ENCODE results near the gene KNDC1.

KNDC1 gene

DNA sequence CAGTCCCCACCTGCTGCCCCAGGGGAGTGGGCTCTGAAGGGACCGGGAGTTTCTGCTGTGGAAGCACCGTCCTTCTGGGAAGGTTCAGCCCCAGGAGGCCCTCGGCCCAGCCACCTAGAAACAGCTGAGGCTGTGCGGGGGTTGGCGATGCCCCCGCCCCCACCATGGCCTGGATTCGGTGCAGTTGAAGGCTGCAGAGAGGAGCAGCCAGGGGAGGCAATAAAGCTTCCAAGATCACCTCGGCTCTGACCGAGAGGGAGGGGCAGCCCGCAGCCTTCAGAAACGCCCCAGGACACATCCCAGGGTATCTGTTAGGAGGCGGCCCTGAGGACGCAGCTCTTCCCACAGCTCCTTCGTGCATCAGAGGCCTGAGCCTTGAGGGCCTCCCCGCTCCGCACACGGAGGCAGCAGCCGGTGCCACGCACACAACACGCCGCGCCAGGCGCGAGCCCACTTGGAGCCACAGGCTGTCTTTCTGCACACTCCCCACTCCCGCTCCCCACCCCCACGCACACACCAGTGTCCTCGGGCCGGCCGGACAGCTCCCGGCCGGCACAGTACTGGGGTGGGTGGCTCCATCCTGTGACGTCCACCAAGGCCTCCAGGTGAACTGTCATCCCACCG is 1.6 kb downstream of the KNDC1 start:
- in situ Hi-C loops (cut with HindIII; ENCODE audit: low sequenced_read_pairs): loop anchor here (25.0 kb wide), 3 partner anchors 101 to 224 kb away; partner anchors contain the start of gene CFAP46

DNA sequence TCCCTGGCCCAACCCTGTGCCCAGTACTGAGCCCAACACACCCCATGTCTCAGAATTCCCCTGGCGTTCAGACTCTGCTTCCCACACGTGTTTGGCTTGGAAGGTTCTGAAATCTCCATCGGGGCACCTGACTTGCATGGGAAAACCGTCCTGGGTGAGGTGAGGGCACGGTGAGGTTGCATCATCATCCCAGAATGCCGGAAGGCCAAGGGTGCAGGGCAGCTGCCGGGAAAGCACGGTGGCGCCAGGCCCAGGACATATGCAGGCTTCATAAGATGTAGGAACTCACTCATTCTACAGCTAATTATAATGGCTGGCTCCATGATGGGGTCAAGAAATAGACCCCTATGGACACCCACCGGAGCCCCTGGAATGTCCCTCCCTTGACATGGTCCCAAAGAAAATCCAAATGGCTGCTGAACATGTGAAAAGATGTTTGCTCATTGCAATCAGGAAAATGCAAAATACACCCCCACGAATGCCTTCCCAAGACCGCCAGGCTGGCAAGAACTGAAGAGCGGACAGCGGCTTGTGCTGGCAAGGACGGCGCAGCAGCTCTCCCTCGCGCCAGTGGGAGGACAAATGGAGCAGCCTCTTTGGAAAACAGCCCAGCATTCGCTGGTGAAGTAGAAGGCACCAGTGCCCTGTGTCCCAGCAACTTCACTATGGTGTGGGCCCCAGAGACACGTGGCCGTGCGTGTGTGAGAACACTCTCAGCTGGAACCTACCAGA is 2.3 kb downstream of the KNDC1 start:
- in situ Hi-C loops (cut with HindIII; ENCODE audit: low sequenced_read_pairs): loop anchor here (25.0 kb wide), 3 partner anchors 100 to 225 kb away; partner anchors contain the start of gene CFAP46

DNA sequence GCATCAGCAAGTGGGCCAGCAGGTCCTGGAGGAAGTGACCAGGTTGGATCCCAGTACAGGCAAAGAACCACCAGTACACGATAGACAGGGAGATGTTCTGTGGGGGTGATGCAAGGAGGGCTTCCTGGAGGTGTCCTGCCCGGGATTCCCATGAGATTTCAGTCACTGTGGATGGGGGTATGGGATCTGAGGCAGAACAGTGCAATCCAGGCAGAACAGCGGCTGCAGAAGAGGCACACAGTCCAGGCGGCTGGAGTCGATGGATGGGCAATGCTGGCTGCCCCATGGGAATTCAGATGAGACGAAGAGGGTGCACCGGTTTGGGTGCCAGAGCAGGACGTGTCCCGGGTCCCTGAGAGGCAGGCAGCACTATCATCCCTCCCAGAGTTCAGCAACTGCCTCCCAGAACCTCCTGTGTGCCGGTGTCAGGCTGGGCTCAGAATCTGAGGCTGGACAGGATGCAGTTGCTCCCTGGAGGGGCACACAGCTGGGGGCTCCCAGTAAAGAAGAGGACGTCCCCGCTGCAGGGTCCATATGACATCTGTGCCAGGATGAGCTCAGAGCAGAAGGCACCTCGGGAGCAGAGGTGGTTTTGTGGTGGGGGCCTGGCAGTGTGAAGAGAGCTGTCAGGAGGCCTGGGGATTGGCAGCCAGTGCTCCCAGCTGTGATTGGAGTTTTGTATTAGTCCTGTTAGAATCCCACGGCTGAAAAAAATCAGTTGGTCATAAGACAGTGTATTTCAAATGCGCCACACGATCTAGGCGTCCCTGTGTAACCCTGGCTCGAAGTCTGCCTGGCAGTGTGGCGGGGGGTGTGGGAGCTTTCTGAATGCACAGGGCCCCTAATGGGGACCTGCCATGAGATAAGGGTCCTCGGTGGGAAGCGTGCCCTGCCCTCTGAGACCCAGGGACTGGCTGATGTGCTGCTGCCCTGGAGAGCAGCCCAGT is 3.2 kb downstream of the KNDC1 start:
- in situ Hi-C loops (cut with HindIII; ENCODE audit: low sequenced_read_pairs): loop anchor here (25.0 kb wide), 3 partner anchors 99 to 226 kb away; partner anchors contain the start of gene CFAP46

- in situ Hi-C loops (cut with HindIII; ENCODE audit: low sequenced_read_pairs): loop anchor here (25.0 kb wide), 3 partner anchors 98 to 227 kb away; partner anchors contain the start of gene CFAP46
Observed at GRCh38 chr10:133163889-133164815, 4.1 kb downstream of the KNDC1 start.

GRCh38 chr10:133164816-133165555 is 5.0 kb downstream of the KNDC1 start:
- in situ Hi-C loops (cut with HindIII; ENCODE audit: low sequenced_read_pairs): loop anchor here (25.0 kb wide), 3 partner anchors 97 to 228 kb away; partner anchors contain the start of gene CFAP46

DNA sequence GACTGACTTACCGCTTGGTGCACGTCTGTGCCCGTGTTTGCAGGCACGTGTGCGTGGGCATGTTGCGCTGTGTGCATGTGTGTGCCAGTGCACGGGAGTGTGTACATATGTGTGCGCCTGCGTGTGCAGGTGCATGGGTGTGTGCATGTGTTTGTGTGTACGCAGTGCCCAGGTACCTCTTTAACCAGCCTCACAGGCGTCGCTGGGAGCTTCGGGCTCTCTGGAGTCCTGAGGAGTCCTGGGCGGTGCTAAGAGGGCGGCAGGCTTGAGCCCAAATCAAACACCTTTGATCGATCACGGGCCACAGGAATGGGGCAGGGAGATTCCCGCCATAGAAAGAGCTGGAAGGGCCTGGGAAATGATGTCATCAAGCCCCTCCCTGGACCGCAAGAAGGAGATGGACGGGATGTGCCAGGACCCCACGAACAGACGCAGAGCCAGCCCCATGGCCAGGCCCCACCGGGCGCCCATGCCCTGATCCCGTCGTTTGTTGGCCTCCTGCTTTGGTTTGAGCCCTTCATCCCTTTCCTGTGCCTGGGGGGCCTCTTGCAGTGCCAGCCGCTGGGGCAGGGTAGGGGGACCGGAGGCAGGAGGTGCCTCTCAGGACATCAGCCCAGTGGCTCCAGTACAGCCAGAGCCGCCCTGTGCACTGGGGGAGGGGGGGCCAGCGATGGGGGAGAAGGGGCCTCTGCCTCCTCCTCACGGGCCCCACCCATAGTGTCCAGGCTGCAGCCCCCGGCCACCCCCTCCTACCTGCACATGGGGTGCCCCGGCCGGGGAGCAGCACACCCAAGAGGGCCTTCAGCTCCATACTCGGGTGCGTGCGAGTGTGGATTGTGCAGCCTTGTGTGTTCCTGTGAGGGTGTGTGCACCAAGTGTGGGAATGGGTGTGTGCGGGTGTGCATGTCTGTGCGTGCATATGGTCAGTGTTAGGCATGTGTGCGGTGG is 5.8 kb downstream of the KNDC1 start:
- in situ Hi-C loops (cut with HindIII; ENCODE audit: low sequenced_read_pairs): loop anchor here (25.0 kb wide), 3 partner anchors 96 to 229 kb away; partner anchors contain the start of gene CFAP46

DNA sequence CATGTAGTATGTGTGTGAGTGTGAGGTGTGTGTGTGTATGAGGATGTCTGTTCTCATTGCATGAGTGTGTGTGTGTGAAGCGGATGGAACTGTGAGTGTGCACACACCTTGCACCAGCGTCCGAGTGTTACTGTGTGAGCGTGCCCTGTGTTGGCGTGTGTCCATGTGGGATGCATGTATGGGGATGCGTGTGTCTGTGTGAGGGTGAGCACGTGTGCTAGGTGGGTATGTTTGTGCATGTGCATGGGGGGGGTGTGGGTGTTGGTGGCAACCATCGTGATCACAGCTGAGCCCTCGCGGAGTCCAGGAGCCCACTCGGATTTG is 6.4 kb downstream of the KNDC1 start:
- in situ Hi-C loops (cut with HindIII; ENCODE audit: low sequenced_read_pairs): loop anchor here (25.0 kb wide), 3 partner anchors 96 to 229 kb away; partner anchors contain the start of gene CFAP46

- in situ Hi-C loops (cut with HindIII; ENCODE audit: low sequenced_read_pairs): loop anchor here (25.0 kb wide), 3 partner anchors 95 to 230 kb away; partner anchors contain the start of gene CFAP46
Observed at GRCh38 chr10:133166828-133167692, 7.0 kb downstream of the KNDC1 start.

DNA sequence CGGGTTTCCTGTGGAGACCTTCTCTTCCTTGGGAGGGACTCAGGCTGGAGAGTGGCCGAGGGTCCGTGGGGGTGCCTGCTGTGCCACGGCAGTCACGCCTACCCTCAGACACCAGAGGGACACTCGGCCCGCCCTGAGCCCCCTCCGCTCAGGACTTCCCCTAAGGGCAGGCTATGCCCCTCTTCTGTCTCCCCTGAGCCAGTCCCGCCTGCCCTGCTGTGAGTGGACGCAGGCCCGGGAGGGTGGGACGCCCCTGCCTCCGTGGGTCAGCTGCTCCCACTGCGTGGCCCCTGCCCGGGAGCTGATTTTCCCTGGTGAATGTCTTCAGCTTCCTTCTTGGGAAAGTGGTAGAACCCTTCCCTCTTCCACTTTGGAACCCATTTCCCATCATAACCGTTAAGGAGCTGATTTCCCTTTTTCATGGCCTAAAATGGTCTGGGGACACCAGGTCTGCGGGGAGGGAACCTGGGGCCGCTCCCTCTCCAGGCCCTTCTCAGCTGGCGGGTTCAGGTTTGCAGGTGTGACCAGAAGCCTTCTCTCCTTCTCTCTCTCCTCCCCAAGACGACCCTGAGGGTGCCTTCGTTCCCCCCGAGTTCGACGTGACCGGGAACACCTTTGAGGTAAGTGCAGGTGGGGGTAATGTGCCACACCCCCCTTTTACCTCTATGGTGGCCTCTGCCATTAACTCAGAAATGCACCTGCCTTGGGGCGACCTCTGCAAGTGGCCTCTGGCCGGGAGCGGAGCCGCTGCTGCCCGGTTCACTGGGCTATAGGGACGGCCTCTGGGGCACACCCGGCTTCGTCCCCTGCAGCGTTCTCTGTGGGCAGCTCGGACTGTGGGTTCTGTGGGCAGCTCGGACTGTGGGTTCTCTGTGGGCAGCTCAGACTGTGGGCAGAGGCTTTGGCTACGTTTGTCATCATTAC is 7.9 kb downstream of the KNDC1 start:
- in situ Hi-C loops (cut with HindIII; ENCODE audit: low sequenced_read_pairs): loop anchor here (25.0 kb wide), 3 partner anchors 94 to 231 kb away; partner anchors contain the start of gene CFAP46

- in situ Hi-C loops (cut with HindIII; ENCODE audit: low sequenced_read_pairs): loop anchor here (25.0 kb wide), 3 partner anchors 94 to 231 kb away; partner anchors contain the start of gene CFAP46
Observed at GRCh38 chr10:133168617-133169031, 8.6 kb downstream of the KNDC1 start.

DNA sequence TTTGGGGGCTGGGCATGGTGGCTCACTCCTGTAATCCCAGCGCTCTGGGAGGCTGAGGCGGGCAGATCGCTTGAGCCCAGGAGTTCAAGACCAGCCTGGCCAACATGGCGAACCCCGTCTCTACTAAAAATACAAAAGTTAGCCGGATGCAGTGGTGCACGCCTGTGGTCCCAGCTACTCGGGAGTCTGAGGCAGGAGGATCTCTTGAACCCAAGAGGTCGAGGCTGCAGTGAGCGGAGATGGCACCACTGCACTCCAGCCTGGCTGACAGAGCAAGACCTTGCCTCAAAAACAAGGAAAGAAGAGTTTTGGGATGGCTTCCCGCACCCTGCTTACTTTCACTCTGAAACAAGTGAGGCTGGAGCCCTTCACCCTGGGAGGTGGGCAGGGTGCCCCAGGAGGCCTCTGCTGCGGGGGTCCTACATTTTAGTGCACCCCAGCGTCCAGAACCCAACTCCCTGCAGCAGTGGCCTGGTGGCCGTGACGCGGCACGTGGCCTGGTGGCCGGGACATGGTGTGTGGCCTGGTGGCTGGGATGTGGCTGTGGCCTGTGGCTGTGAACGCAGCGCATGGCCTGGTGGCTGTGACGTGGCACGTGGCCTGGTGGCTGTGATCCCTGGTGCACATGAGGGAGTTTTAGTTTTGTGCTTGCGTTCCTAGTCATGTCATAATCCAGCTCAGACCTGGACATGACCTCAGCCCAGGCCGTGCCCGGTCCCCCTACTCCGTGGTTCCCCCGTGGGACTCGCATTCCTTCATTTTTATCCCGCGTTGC is 9.3 kb downstream of the KNDC1 start:
- in situ Hi-C loops (cut with HindIII; ENCODE audit: low sequenced_read_pairs): loop anchor here (25.0 kb wide), 3 partner anchors 93 to 232 kb away; partner anchors contain the start of gene CFAP46

DNA sequence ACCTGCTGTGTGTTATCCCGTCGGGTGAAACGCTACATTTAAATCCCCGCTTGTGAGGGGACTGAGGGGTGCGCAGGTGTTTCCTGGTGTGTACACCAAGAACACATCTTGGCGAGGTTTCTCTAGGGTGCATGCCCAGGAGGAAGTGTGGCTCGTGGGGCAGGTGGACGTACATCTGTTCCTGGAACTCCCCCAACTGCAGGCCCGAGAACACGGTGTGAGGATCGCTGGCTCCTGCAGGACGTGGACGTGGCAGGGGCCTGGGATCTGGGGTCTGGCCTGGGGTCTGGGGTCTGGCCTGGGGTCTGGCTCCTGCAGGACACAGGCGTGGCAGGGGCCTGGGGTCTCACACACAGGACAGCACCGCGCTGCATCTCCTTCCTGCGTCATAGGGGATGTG is 10.1 kb downstream of the KNDC1 start:
- in situ Hi-C loops (cut with HindIII; ENCODE audit: low sequenced_read_pairs): loop anchor here (25.0 kb wide), 3 partner anchors 92 to 233 kb away; partner anchors contain the start of gene CFAP46

DNA sequence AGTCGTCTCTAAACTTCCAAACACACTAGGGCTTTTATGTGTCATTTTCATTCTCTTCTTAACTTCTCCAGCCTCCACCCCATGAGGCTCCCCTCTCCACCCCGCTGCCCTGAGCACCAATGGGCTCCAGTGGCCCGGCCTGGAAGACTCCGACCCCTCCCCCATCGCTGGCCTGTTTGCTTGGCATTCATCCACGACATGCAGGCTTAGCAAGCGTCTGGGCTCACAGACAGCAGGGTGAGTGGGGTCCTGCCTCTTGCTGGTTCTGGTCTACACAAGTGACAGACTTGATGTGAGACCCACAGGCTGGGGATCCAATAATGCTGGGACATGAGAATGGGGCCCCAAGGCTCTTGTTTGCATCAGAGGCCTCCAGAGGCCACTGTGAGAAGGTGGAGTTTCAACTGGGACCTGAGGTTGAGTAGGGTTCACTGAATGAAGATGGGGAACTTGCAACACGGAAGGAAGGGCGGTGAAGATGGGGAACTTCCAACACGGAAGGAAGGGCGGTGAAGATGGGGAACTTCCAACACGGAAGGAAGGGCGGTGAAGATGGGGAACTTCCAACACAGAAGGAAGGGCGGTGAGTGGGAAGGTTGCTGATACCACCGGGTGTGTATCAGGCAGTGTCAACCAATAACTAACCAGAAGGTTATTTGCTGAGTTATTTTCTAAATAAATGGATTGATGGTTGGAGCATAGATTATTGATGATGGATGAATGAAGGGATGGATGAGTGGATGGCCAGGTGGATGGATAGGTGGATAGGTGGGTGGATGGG is 14.0 kb downstream of the KNDC1 start:
- in situ Hi-C loops (cut with HindIII; ENCODE audit: low sequenced_read_pairs): loop anchor here (25.0 kb wide), 3 partner anchors 88 to 237 kb away; partner anchors contain the start of gene CFAP46

DNA sequence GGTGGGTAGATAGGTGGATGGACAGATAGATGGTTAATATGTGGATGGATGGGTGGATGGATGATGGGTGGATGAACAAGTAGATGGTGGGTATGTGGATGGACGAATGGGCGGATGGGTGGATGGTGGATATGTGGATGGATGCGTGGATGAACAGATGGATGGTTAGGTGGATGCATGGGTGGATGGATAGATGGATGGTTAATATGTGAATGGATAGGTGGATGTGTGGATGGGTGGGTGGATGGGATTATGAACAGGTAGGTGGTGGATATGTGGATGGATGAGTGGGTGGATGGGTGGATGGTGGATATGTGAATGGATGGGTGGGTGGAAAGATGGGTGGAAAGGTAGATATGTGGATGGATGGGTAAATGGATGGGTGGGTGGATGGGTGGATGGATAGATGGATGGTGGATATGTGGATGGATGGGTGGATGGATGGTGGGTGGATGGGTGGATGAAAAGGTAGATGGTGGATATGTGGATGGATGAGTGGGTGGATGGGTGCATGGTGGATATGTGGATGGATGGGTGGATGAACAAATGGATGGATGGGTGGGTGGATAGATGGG is 14.8 kb downstream of the KNDC1 start:
- in situ Hi-C loops (cut with HindIII; ENCODE audit: low sequenced_read_pairs): loop anchor here (25.0 kb wide), 3 partner anchors 88 to 237 kb away; partner anchors contain the start of gene CFAP46
